ENCODE results near the gene RAB7B.

The RAB7B gene

DNA sequence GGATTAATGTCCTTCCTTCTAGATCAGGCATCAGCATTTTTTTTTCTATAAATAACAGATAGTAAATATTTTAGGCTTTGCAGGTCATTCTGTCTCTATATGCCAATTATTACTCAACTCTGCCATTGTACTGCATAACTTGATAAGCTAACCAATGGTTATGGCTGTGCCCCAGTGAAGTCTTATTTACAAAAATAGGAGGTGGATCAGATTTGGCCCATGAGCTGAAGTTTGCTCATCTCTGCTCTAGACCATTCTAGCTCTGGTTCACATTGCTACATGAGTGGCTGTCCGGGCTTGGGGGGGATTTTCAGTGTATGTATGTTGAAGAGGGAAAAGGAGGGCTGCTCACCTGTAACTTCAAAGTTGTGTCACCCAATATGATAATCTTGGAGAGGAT lies 10.1 kb downstream of the RAB7B start:
- DNase-seq: no peak

DNA sequence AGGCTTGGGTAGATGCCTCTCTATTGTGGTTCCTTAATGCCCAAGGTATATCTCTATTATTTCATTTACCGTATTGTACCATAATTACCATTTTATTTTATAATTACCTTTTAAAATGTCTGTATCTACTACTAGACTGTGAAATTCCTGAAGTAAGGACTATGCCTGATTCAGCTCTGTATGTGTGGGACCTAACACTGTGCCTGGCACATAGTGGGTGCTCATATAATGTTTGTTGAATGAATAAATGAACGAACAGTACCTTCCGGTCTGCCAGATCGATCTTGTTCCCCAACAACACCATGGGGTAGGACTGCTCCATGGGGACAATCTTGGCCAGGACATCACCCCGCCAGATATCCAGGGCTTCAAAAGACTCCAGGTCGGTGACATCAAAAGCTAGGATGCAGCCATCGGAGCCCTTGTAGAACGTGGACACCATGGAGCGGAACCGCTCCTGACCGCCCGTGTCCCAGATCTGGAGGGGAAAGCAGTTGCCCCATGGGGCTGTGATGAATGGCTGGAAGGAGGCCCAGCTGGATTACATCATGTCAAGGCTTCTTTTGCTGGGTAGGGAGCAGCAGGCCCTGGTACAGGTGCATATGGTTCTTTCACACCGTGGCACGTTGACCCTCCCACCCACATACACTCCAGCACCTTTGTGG lies 10.8 kb downstream of the RAB7B start:
- no peak for DNase-seq

DNA sequence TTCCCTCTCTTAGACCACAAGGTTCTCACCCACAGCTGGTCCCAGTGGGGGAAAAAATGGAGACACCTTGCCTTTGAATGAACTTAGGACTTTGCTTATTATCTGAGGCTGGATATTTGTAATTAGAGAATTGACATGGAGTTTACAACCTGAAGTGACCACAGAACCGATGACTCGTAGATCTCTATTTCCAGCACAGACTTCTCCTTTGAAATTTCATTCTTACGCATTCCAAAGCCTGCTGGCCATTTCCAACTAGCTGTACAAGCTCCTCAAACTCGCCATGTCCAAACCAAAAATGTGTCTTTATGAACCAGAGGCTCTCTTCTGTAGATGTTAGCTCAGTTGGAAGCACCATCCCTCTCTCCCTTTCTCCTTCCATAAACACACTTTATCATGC lies 12.0 kb downstream of the RAB7B start:
- no peak for DNase-seq

GRCh38 chr1:205990226-205990625 lies 13.0 kb downstream of the RAB7B start:
- no peak for DNase-seq

DNA sequence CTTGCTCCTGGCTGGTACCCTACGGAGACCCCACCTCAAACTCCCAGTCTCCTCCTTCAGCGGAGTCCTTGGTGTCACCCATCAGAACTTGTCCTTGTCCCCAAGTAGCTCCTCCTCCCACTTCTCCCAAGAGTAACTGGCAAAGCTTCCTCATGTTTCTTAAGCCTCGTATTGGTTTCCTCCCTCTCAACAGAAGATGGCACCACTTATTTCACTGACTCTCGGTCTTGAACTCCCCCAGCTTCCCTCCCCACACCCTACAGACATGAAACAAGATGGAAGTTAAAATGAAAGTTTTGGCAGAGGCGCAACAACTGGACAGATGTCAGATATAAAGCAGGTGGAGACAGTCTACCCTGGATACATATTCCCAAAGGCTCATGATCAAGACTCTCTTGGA lies 13.4 kb downstream of the RAB7B start:
- DNase-seq: no peak

DNA sequence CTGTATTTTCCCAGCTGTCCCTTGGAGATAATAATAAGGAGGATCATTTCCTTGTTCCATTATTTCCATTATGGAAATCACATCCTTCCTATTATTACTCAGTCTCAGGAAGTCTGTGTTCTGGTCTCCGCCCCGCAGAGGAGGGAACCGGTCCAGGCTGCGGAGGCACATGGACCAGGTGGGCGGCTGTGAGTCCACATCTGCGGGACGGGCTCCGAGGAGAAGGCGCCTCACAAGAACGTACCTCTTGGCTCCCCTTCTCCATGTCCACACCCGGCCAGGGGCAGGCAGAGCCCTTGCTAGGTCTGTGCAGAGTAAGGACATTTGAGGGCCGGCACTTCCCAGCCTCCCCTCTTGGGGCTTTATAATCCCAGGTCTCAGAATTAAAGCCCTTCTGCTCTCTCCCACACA lies 14.6 kb downstream of the RAB7B start:
- DNase-seq: no peak

GRCh38 chr1:205986861-205987260 lies 16.3 kb downstream of the RAB7B start:
- DNase-seq: no peak

GRCh38 chr1:205986292-205986691 lies 16.9 kb downstream of the RAB7B start:
- DNase-seq: peak; percentile 47

GRCh38 chr1:205985330-205986005 lies 17.7 kb downstream of the RAB7B start:
- no peak for DNase-seq

DNA sequence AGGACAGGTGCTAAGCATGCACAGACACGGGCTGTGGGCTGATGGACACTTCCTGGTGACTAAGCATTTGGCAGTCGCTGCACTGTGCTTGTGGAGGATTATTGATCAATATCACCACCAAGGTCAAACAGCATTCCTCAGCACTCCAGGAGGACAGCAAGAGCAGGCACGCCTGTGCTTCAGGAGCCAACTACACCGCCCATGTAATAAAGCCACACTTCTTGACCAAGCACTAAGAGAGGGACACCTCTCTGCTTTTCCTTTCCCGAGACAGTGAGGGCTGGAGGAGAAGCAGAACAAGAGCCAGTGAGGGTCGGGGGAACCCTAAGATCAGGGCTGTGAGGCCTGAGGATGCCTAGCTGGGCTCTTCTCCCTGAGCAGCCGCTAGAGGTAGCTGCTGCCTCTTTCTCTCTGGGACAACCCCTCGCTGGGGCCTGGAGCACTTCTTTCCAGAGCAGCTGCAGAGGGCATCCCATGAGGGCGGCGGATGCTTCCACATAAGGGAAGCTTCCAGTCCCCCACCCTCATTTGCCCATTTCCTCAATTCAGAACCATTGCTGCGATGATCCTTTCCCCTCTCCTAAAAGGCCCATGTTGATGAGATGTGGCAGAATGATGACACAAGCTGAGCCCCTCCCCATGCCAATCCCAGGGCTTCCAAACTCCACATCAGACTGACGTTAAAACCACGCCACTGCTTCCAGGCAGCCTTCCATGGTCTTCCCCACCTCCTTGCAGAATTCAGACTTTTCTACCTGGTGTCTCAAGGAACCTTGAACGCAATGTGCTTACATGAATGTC lies 19.1 kb downstream of the RAB7B start:
- peak; percentile 87 for DNase-seq

DNA sequence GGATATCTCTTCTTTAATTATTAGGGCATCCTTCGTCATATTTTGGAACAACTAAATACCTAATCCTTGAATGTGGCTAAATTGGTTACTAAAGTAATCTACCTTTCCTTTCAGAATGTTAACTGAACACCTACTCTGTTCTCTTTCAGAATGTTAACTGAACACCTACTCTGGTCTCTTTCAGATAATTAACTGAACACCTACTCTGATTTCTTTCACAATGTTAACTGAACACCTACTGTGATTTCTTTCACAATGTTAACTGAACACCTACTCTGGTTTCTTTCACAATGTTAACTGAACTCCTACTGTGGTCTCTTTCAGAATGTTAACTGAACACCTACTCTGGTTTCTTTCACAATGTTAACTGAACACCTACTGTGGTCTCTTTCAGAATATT lies 21.9 kb downstream of the RAB7B start:
- DNase-seq: no peak

GRCh38 chr1:205980237-205980870 lies 22.8 kb downstream of the RAB7B start:
- DNase-seq: no peak

GRCh38 chr1:205979301-205979700 lies 23.9 kb downstream of the RAB7B start:
- no peak for DNase-seq

DNA sequence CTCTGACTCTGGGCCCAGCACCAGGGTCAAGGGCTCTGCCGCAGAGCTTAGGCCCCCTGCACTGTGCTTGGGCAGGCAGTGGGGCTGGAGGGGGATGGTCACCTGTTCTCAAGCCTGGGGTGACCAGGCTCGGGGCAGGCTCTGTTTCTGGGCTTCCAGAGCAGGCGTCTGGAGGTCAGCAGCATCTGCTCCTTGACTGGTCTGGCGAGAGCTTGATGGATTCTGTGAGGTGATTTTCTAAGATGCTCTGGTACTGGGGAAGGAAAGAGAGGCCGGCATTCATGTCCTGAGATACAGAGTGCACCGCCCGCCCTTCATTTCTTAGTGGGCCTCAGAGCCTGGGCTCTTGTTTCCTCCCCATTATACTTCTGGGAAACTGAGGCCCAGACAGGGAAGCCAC lies 24.5 kb downstream of the RAB7B start:
- DNase-seq: no peak

DNA sequence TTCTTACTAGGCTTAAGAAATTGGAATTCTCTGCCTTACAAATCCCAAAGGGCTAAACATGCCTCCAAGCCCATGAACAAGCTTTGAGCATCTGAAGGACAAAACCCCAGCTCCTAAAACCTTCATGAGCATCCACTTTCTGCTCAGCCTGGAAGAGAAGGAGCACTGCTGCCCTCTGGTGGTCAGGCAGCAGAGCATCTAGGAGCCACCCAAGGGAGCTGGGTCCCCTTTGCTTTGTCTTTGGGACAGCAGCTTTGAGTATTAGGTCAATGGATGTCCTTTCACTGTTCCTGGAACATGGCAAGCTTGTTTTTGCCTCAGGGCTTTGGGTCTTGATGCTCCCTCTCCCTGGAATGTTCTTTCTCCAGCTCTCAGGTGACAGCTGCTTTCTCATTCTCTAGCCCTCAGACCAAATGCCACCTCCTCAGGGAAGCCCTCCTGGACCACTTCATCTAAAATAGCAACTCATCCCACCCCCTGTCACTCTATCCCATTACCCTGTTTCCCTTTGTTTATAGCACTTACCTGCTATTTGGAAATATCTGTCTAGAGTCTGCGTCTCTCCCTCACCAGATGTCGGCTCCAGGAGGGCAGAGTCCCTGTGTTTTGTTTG lies 25.7 kb downstream of the RAB7B start:
- DNase-seq: peak; percentile 92

DNA sequence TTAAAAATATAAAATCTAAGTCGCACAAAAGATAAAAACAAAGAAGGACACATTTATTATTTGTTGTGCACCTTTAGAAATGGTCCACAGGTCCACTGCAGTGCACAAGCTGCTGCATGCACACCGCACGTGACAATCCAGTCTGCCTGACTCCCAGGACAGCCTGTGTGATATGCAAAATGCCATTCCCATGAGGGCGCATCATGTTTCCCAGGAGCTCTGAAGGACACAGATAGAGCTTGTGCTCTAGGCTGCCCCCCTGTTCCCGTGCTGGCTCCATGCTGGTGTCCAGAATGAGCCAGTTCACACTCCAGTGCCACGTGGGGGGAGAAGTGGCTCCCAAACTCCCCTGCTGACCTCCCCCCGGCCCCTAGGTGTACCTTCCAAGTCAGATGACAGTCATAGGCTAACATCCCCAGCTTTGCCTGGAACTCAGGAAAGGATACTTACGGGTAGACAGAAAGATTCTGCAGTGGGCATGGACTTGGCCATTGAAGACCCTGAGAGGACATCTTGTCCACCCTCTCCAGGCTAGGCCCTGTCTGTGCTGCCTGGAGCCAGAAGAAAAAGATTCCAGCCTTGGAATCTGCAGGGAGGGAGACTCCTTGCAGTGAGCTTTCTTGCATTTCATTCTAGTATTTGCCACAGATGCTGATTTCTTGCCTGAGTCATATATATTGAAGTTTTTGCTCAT lies 26.3 kb downstream of the RAB7B start:
- no peak for DNase-seq

DNA sequence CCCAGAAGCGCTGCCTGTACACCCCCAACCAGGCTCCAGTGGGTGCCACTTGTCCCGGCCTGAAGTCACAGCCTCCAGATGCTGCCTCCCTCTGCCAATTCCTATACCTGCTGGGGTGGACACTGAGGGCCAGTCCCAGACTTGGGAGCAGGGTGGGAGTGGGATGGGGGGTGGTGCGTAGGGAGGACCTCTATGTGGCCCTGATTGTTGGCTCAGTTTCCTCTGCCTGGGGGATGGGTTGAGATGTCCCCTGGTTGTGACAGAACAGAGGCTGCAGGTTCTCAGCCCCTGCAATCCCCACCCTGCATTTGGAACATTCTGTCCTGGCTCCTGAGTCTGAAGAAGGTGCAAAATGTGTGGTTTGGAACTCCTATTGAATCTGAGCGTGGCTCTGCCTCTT lies 27.2 kb downstream of the RAB7B start:
- DNase-seq: no peak

DNA sequence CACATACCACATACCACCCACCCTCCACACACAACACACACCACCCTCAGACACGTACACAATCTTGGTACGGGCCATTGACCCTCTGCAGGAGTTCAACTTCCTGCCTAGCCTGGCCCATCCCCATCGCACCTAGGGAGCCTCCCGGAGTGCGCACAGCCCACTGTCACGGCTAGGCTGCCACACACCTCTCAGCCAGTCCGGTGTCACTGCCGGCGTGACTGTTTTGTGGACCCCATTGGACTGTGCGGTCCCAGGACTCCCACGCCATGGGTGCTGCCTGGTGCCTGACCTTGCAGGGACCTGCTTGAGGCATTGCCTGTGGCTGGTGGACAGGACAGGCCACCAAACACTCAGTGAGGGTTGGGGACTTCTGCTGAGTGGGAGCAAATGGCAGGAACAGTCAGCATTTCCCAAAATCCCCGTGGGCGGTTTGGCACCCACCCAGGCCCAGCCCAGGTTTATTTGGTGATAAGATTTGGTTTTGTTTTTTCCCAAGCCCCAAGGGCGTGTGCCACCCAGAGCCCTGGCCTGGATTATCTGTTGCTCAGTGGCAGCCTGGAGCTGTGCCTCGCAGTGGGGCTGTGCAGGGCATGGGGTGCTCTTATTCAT lies 27.7 kb downstream of the RAB7B start:
- no peak for DNase-seq

DNA sequence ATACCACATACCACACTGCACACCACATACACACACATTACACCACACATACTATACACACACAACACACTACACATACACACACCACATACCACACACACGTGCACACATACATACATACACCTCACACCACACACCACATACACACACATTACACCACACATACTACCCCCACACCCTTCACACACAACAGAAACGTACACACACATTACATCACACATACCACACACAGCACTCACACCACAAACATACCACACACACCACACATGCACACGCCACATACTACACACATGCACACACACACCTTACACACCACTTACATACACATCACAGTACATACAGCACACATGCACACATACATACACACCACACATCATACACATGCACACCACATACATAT lies 28.5 kb downstream of the RAB7B start:
- no peak for DNase-seq

GRCh38 chr1:205973377-205974232 lies 29.6 kb downstream of the RAB7B start:
- no peak for DNase-seq
